Measurements from ENCODE around the gene TMEM121.
"Not testable (repeated sequence)": the region's sequence is repeated elsewhere in the genome, so short reads cannot be mapped to it uniquely, and the experiment has no call there.

TMEM121 gene

GRCh38 chr14:105571181-105571951 is 45.0 kb downstream of the TMEM121 start:
- not testable (repeated sequence) for DNase-seq

- DNase-seq: not testable (repeated sequence)
Measured at GRCh38 chr14:105572063-105572462, 45.7 kb downstream of the TMEM121 start.

GRCh38 chr14:105573841-105574240 is 47.5 kb downstream of the TMEM121 start:
- not testable (repeated sequence) for DNase-seq

GRCh38 chr14:105574411-105574810 is 48.0 kb downstream of the TMEM121 start:
- not testable (repeated sequence) for DNase-seq

GRCh38 chr14:105575016-105575700 is 48.8 kb downstream of the TMEM121 start:
- not testable (repeated sequence) for DNase-seq

- DNase-seq: no peak
Measured at GRCh38 chr14:105576525-105577088, 50.2 kb downstream of the TMEM121 start.

GRCh38 chr14:105577314-105577861 is 51.0 kb downstream of the TMEM121 start:
- no peak for DNase-seq

- no peak for DNase-seq
Measured at GRCh38 chr14:105578070-105578469, 51.7 kb downstream of the TMEM121 start.

GRCh38 chr14:105579221-105579620 is 52.8 kb downstream of the TMEM121 start:
- DNase-seq: not testable (repeated sequence)
